T47D (cell line): Measurements from ENCODE around the gene DYNLT4.
A peak's percentile ranks its signal among the peaks of the same experiment; 100 is the strongest.

Source experiments
- DNase-seq, 2 experiments: peaks; one replicate each; pipeline versions ENCODE4 v3.0.0 to v3.0.0-alpha.2; 2011 to 2012; ENCODE audit warnings: low read depth in 1 of 2, low spot score in 1 of 2
- JUND ChIP-seq: IDR thresholded peaks from 2 replicates; pipeline ENCODE4 v1.6.1; 2012; ENCODE audit warnings: low read depth
- in situ Hi-C: cut with HindIII; loops from 2 replicates; pipeline ENCODE4 v1.10.0; 2016; ENCODE audit warnings: low sequenced_read_pairs, low pct_unique_long_range_greater_than_20kb

DYNLT4 gene

DNA sequence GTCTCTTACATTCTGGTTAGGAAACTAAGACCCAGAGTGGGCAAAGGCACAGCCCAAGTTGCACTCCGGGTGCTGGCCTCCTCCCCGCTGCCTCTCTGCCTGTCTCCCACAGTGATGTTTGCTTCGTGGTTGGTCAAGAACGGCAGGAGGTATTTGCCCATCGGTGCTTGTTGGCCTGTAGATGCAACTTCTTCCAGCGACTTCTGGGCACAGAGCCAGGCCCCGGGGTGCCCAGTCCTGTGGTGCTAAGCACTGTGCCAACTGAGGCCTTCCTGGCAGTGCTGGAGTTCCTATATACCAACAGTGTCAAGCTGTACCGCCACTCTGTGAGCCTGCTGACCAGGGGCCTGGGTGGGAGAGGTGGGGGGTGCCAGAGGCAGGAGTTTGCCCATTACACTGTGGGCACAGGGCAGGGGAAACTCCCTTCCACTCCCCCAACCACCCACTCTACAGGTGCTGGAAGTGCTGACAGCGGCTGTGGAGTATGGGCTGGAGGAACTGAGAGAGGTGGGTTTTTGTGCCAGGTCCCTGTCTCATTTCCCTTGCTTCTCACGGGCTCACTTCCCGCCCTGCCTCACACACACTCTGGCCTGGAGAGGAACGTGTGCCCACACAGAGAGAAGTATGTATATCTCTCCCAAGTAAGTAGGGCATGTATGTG is 3.1 kb upstream of the DYNLT4 start:
- peak; percentile 63 to 91 for DNase-seq
- in situ Hi-C loops: no loop called here
- TF ChIP-seq JUND: no peak

DNA sequence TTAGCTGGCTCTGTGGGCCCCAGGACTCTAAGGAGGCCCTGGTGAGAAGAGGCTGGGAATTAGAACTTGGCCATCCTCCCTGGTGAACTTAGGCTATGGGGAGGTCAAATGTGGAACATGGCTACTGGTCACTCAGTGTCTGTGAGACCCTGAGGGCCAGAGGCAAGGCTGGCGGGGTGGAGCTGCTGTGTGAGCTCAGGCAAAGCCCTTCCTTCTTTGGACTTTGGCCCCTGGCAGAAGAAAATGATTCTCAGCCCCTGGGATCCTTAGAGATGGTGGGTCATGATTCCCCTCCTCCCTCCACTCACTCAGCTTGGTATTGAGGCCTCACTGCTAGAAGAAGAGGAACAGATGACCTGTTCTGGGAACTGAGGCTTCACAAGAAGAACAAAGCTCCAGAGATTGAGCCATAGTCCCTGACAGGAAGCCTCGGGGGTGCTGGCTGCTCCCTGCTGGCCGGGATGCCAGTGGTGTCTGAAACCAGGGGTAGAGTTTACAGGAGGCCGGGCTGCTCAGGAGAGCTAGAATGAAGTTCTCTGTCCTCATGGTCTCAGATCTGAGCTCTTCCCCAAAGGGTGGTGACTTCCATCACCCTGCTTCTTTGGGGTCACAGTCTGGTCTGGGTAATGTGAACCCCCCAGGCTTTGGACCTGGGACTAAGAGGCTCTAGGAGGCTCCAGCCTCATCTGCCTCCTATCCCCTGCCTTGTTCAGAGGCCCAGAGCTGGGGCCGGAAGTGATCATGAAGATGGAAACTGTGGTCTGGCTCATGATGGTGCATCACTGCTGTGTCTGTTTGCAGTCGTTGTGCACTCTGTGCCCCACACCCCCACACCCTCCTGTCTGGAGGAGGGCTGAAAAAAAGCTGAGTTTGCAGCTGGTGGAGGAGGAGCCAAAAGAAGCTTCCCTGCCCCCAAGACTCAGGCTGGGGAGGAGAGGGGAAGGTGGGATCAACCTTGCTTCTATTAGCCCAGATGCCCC is 2.1 kb upstream of the DYNLT4 start:
- no peak for TF ChIP-seq JUND
- DNase-seq: no peak
- in situ Hi-C loops: no loop called here

DNA sequence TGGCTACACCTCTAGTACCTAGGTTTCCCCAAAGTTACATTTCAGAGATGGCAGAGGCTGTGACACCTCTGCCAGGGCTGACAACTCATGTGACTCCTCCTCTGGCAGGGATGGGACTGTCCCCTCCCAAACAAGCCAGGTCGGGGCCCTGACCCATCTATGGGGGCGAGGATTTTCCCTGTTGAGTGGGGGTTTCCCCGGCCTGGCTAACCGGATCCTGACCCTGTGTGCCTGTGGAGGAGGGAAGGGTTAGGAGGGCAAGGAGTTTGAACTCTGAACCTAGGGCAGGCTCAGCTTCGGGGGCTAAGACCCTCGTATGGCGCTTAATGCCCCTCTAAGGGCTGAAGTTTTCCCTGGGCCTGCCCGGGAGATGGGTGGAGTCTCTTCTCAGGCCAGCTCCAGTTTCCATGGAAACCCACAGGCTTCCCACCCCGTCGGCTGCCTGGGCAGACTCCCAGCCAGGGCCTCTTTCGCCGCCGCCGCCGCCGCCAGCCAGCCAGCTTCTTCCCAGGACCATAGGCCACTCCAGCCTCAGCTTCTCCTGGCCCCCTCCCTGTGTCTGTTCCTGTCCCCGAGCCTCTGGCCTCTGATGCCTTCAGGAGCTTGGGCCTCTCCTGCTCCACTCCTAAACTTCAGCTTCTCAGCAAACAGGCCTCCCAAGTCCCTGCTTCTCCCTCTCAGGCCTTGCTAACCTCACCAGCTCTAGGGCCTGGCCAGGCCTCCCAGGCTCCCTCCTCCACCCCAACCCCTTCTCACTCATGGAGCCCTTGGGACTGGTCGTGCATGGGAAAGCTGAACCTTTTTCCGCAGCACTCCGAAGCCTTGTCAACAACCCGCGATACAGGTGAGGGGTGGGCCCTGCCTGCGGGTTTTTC is 1.1 kb upstream of the DYNLT4 start, which contains the start of gene BTBD19:
Gene BTBD19, plus strand, starts transcription at position 461 of the 875 bp plus-strand sequence. Its CDS starts 298 bp downstream, at position 759.
- in situ Hi-C loops: no loop called here
- no peak for TF ChIP-seq JUND
- no peak for DNase-seq

DNA sequence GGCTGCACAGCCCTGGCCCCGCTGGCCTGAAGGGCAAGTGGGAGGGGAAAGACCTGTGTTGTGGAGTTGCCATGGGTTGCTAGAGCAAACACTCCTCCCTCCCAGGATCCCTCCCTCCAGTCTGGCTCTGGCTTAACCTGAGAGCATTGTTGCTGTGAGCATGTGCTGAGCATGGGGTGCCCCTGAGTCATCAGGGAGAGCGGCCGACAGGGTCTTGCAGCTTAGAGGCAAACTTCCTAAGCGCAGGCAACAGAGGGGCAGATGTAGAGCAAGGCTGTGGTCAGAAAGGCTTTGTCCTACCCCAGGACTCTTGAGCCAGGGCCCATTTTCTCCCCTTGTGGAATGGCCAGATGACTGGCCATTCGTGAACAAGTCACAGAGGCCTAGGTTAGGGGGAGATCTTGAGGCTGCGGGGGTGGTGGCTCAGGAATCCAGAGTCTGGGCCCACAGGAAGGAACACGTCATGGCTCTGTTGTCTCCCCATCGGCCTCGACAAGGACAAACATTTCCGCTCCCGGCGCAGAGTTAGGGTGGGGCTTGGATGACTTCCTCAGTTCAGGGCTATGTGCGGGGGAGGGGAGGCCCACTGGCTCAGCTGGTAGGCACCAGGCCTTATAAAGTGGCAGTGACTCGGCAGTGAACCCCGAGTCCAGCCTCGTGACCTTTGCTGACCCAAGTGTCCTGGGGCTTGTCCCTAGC is 362 bp upstream of the DYNLT4 start:
- no peak for TF ChIP-seq JUND
- in situ Hi-C loops: no loop called here
- peak; percentile 66 to 82 for DNase-seq

DNA sequence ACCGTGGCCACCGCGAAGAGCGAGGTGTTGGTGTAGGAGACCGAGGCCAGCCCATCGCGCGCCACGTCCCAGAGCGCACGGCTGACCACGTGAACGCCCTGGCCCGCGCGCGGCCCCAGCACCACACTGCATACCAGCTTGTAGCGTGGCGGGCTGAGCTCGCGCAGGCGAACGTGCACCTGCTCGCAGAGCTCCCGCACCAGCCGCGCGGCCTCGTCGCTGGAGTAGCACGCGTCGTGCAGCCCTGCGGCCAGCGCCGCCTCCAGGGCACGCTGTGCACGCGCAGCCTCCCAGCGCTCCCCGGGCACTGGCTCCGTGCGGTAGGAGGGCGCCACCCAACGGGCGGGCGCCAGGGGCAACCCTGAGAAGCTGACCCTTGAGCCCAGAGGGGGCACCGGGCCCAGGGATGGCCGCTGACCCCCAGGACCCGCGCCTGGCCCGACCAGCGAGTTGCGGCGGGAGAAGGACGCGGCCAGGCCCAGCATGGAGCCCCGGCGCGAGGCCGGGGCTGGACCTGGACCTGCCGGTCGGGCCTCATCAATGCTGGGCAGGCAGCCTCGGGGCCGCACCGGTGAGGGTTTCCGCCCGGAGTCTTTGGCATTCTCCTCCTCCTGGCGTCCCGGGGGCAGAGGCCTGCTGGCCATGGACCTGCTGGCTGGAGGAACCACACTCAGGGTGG is 987 bp downstream of the DYNLT4 start:
- no peak for TF ChIP-seq JUND
- in situ Hi-C loops: no loop called here
- no peak for DNase-seq

DNA sequence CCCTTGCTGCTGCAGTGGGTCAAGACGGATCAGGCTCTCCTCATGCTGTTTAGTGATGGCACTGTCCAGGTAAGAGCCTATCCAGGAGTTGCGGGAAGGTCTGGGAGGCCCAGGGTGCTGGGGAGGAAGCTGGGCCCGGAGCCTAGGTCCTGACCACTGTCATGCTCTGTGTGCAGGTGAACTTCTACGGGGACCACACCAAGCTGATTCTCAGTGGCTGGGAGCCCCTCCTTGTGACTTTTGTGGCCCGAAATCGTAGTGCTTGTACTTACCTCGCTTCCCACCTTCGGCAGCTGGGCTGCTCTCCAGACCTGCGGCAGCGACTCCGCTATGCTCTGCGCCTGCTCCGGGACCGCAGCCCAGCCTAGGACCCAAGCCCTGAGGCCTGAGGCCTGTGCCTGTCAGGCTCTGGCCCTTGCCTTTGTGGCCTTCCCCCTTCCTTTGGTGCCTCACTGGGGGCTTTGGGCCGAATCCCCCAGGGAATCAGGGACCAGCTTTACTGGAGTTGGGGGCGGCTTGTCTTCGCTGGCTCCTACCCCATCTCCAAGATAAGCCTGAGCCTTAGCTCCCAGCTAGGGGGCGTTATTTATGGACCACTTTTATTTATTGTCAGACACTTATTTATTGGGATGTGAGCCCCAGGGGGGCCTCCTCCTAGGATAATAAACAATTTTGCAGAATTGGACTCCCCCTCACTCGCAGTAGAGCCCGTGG is 1.7 kb downstream of the DYNLT4 start:
- in situ Hi-C loops: no loop called here

DNA sequence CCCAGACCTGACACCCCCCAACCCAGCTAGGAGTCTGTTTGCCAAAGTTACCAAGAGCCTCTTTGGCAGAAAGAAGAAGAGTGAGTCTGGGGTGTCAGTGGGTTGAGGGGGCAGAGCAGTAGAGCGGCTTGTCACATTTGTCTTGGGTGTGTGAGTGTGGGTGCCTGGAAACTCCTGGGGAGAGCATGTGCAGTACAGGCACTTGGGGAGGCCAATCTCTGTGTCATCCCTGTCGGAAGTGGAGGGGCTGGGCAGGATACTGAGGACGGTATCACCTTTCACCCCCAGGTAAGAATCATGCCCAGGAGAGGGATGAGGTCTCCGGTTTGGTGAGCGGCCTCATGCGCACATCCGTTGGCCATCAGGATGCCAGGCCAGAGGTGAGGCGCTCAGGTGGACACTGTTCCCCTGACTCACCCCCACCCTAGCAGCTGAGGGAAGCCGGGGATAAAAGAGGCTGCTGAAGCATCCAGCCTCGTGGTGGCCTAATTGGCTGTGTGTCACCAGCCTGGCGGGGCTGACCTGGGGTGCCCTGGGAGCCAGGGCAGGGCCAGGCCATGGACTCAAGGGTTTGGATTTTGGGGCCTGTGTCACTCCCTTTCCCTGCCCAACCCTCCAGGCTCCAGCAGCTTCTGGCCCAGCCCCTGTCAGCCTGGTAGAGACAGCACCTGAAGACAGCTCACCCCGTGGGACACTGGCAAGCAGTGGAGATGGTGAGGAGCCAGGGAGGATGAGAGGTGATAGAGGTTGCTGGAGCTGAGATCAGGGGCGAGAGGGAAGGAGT is 3.6 kb downstream of the DYNLT4 start:
- no peak for DNase-seq
- no peak for TF ChIP-seq JUND
- in situ Hi-C loops: no loop called here

More for the DNA sequence above, 1.7 kb downstream of the DYNLT4 start:
- DNase-seq: no peak
- no peak for TF ChIP-seq JUND

DNA sequence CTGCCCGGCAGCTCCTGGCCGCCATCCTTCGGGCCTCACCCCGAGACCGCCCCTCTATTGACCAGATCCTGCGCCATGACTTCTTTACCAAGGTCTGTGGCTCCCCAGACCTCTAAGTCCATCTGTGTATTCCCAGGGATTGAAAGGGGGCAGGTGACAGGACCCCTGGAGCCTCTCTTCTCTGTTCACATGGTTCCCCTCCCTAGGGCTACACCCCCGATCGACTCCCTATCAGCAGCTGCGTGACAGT is 4.2 kb downstream of the DYNLT4 start:
- no peak for TF ChIP-seq JUND
- no peak for DNase-seq
- in situ Hi-C loops: no loop called here

DNA sequence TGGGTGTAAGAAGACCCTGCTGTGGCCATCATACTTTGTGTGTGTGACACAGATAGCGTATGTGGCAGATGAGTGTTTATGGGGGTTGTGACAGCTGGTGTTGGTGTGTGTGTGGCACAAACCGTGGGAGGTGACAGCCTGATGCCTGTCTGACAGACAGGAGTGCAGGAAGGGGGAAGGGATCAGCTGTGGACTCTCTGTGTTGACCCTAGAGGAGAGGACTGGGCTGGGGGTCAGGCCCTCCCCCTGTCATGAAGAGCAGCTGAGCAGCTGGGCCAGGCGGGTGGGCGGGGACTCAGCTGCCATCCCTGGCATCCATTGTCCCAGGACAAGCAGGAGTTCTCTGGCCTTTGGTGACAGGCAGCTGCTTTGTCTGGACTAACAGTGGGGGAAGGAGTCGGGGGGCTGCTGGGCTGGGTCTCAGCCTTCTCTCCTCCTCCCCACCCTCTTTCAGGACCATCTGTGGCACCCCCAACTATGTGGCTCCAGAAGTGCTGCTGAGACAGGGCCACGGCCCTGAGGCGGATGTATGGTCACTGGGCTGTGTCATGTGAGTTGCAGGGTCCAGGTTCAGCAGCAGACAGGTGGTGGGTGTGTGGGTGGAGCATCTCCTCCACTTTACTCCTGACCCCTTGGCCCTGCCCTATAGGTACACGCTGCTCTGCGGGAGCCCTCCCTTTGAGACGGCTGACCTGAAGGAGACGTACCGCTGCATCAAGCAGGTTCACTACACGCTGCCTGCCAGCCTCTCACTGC is 4.7 kb downstream of the DYNLT4 start:
- in situ Hi-C loops: no loop called here
- no peak for TF ChIP-seq JUND

More for the DNA sequence above, 4.7 kb downstream of the DYNLT4 start:
- no peak for DNase-seq
